ENCODE results near the gene PHOSPHO2. TPM values are rescaled to one million over a fixed set of nuclear protein-coding genes. Genes with fewer than 3 reads are reported as not detected.
A peak's percentile ranks its signal among the peaks of the same experiment; 100 is the strongest.

PHOSPHO2 gene
- total and polyA plus RNA-seq, 9 of the 15 experiments (the other 6 are each of a cell fraction or from before 2014, with no cell fraction given) = 7.8 to 19.1 (median 11.7) TPM

- no peak for TF ChIP-seq RFX5 (IDR thresholded peaks at IDR 0.05; ENCODE audit: low read depth, low read length)
- TF ChIP-seq THRAP3 (IDR thresholded peaks at IDR 0.05; ENCODE audit: borderline replicate concordance) = no peak
- TF ChIP-seq KDM5B (IDR thresholded peaks at IDR 0.05; ENCODE audit: insufficient replicate concordance, low read depth, low read length) = no peak
- TF ChIP-seq ZC3H4 (CRISPR knock-in tag; IDR thresholded peaks at IDR 0.05; ENCODE audit: borderline replicate concordance) = no peak
- peak; percentile 84 for TF ChIP-seq GATA2 (CRISPR knock-in tag; IDR thresholded peaks at IDR 0.05)
- no peak for TF ChIP-seq ZFP36 (IDR thresholded peaks at IDR 0.05; ENCODE audit: low read depth, low read length, partially characterized antibody)
- TF ChIP-seq NCOA6 (IDR thresholded peaks at IDR 0.05) = no peak
- no peak for TF ChIP-seq HDGF (IDR thresholded peaks at IDR 0.05)
- TF ChIP-seq TAF1 (IDR thresholded peaks at IDR 0.05; ENCODE audit: control insufficient read depth, extremely low read depth, insufficient read depth, low read length, severe bottlenecking) = no peak
- no peak; a peak in 1 of 6 replicates for TF ChIP-seq ZBTB11 (CRISPR knock-in tag; IDR thresholded peaks at IDR 0.05)
- TF ChIP-seq TAF15 (IDR thresholded peaks at IDR 0.05; ENCODE audit: low read depth, low read length) = no peak
- no peak for TF ChIP-seq TFE3 (CRISPR knock-in tag; IDR thresholded peaks at IDR 0.05)
- TF ChIP-seq SFPQ (IDR thresholded peaks at IDR 0.05; ENCODE audit: low read depth, low read length) = no peak
- TF ChIP-seq STAT5A (IDR thresholded peaks at IDR 0.05; ENCODE audit: borderline replicate concordance, low read length) = peak; percentile 83
- TF ChIP-seq ELF4 (CRISPR knock-in tag; IDR thresholded peaks at IDR 0.05) = no peak; the same call in 1 of the 2 replicates
These were observed 29.0 kb upstream of the PHOSPHO2 start (continued) for GRCh38 chr2:169664978-169665930.
